NCI-H748 treated with DMSO at 0.1 percent for 48 hours (cell line): ENCODE data around the gene TBCD.

Experiments
- DNase-seq: peaks from one replicate; lab custom pipeline; 2025; lab: John Stamatoyannopoulos, UW

TBCD gene

DNA sequence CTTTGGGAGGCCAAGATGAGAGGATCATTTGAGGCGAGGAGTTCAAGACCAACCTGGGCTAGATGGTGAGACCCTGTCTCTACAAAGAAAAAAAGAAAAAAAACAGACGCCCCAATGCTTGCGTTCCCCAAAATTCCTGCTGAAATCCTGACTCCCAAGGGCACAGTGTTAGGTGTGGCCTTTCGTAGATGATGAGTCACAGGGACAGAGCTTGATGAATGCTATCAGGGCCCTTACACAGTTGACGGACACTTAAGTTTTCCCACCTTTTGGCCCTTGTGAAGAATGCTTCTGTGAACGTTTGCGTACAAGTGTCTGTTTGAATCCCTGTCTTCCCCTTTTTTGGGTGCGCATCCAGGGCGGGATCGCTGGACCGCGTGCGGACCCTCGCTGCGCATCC, 104.5 kb downstream of the TBCD start:
- DNase-seq, result no peak

DNA sequence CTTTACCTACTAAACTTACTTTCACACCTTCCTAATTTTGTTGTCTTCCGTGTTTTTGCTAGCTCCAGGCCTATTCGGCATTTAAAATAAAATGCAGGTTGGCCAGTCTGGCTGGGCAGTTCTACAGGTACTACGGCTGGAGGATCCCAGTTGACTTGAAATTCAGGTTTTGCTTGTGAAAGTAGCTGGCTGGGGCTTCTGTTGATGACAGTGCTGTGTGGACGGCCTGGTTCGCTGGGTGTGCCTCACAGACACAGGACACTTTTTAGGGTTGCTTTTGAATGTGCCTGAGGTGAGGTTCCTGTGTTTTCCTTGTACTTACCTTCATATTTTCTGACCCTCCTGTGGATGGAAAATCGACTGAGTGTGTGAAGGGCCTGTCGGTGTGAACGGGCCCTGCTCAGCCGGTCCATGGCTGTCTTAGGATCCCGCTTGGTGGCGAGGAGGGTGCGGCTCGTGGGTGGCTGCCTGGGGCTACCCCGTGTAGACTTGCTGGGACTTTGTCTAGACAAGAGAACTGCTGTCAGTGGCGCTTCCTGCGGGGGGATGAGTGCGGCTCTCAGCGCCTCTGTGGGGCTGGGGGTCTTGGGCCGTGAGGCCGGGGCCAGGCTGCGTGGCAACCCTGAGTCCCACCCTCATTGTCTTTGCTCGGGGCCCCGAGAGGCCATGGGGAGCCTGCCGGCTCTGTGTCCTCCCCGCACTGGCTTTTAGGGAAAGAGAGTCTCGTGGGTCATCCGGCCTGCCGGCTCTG, 106.7 kb downstream of the TBCD start:
- DNase-seq, result no peak

DNA sequence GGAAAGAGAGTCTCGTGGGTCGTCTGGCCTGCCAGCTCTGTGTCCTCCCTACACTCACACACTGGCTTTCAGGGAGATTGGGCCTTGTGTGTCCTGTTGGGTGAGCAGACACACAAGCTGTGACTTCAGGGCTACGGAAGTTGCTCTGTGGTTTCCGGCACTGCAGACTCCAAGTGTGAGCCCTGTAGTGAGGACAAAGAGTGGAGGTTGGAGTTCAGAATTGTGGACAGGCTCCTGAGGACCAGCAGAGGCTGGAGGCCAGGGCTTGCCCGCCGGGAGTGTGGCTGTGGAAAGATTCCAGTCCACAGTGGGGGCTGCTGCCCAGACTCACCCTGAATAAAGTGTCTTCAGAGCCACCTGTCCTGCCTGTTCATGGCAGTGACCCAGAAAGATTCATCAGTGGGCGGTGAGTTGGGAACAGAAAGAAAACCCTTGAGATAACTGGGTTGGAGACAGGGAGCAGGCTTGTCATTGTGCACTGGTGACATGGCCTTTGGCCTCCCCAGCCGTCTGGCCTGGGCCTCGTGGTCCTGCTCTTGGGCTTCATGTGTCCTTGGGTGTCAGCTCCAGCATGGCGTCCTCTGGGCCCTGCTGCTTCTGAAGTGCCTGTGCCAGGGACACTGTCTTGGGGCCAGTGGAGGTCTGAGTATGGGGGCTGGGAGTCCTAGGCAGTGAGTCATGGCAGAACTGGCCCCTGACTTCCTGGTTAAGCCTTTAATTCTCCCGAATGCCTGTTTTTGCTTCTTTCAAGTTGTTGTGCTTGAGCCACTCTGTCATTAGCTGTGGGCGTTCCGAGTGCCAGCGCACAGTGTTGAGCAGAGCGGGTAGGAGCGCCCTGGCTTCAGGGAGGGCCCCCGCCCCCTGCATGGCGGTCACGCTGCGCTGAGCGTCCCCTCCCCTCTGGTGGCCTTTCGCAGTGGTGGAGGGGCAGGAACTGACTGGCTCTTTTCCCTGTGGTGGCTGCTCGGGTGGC, 107.9 kb downstream of the TBCD start:
- no peak for DNase-seq

DNA sequence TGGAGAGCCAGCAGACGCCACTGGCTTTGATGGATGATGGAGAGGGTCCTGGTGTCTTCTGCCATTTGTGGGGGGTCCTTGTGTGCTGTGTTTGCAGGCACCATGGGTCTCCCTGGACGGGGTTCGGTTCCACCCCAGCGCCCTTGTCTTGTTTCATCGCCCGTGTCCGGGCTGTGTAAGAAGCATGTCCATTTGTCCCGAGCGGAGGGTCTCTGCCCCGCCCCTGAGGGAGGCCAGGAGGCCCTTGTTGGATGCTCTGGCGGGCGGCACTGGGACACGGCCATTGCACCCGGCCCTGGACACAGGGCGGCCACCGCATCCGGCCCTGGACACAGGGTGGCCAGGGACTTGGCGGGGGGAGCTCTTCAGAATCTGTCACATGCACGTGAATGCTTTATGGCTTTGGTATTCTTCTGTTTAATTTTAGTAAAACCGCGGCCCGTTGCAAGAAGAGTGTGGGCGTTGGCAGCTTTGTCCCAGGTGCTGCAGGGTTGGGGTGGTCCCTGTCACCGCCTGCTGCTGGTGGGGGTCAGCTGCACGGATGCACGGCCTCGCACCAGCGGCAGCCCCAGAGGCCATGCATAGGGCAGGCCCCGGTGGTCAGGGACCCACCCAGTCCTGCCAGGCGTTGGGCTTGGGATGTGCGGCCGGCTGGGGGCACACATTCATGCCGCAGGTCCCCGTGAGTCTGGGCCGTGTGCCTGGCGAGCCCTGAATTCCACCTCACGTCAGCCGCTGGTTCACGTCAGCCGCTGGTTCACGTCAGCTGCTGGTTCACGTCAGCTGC, 108.9 kb downstream of the TBCD start:
- DNase-seq, result no peak

DNA sequence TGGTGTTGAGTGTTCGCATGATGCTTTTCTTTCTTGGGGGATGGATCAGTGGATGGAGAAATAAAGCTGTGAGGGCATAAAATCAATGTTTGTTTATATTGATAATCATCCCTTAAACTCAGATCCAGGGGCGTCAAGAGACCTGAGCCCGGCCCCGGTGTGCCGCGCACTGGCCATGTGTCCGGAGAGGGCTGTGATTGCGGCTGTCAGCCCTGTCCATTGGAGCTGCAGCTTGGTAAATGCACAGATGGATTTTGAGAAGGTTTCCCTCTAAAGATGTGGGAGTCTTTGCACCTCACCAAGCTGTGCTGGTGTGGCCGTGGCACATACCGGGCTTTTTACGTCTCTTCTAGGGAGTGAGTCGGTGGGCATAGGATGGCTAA, 109.5 kb downstream of the TBCD start:
- no peak for DNase-seq

DNA sequence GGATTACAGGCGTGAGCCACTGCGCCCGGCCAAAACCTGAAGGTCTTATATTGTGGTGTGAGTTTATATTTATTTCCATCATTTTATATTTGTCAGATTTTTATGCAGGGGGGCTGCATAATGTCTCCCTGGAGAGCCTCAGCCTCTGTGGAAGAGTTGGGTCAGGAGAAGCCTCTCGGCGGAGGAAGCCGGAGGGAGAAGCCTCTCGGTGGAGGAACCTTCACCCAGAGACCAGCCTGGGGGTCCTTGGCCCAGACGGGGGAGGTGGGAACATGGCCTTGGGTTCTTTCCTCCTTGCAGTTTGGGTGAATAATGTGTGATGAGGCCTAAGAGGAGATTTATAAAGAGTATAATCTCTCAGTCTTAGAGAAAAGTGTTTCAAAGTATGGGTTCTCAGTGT, 110.3 kb downstream of the TBCD start:
- no peak for DNase-seq

DNA sequence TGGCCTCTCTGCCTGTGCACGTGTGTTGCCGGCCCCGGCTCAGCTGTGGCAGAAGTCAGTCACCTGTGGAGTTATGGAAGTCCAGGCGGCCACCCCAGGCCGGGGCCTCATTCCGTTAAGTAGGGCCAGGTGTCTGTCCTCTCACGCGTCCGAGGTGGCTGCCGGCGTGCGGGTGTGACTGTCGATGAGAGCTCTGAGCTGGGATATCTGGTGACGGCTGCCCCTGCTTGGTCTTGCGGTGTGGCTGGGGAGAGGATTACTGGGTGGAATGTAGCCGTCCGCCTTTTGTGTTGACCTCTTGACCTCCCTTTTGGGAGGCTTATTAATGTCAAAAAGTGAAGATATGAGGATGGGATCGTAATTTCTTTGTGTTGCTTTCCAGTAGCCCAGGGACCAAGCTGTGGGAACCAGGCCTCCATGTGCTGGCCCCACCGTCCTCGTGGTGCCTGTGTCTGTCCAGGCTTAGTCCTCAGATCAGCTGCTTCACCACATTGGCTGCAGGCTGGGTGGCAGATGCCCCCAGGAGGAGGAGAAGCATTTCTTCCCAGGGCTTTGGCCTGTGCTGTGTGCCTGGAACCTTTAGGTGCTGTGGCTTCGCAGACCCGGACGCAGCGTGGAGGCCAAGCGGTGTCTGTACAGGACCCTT, 111.0 kb downstream of the TBCD start:
- DNase-seq, result no peak

DNA sequence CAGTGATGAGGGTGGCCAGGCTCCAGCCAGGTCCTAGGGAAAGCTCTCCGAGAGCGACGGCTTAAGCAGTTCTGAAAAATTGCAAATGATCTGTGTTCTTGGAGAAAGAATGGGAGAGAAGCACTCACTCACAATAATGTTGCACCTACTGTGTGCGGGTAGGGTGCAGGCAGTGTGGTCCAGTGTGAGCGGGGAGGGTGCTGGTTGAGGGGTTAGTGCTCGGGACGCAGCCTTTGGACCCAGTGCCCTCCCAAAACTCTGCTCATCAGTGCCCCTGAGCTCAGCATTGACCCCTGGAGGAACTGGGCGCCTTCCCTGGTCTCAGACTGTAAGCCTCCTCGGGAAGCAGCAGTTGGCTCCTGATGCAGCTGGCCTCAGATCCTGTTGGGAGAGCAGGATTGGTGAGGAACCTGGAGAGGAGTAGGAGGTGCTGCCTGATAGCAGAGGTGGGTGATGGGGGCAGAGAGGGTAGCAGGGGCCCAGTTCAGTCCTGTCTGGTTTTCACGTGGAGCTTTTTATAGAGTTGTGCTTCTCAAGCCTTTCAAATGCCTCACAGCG, 111.6 kb downstream of the TBCD start:
- no peak for DNase-seq

DNA sequence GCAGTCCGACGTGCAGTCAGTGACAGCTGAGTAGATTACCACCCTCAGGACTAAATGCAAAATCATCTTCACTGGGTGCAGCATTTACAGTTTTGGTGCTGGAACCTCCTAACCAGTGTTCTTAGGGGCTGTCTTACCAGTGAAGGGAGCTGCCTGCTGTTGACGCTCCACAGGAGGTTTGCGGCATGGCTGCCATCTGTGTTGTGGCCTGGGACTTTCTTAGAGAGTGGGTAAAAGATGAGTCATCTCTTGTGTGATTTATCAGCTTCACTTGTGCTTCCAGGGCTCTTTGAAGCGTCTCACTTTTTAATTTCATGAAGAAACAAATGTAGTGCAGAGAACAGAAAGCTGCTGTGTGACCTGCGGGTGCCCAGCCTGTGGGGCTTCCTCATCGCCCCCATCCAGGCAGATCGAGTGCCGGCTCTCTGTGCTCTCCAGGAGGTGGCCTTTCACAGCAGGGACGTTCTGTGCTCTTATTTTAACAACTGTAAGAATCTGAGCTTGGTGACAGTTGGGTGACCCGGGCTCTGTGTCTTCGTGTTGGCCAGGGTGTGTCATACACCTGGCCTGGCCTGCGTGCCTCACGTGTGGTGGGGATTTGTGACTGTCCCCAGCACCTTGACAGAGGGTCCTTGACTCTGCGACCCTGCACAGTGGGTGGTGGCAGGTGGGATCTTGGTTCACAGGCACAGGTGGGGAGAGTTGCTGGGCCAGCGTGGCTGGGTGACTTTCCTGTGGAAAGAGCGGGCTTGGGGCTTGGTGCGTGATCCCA, 112.3 kb downstream of the TBCD start:
- no peak for DNase-seq

DNA sequence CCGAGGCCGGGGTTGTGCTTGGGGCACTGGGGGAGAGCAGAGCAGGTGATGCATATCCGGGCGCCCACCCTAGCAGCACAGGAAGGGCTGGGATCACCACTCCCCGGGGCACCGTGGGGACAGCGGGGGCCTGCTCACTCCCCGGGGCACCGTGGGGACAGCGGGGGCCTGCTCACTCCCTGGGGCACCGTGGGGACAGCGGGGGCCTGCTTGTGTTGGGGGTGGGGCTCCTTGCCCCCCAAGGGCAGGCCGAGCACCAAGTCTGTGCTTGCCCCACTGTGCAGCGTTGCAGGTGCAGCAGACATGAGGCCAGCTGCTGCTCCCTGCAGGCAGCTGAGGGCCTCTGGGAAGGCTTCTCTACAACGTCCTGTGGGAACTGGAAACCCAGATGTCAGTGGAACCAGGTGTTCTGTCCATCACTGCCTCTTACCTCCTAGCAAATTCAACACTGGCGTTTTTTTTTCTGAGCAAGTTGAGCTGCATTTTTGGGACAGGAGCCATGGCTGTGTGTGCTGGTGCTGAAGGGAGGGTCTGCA, 112.9 kb downstream of the TBCD start:
- DNase-seq, result no peak

DNA sequence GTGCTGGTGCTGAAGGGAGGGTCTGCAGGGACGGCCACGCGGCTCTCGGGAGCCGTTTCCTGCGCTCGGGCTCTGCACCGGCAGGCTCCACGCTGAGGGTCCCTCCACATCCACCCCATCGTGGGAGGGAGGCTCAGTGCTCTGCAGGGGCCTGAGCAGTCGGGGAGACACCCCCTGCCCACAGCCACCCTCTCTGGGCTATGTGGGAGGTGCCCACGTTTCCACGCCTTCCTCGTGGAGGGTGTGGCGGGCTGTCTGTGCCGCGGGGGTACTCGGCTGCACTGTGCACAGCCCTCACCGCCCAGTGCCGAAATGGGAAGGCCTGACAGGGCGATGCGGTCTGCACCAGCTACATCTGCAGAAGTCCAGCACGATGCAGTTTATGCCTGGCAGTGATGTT, 113.4 kb downstream of the TBCD start:
- DNase-seq, result no peak

DNA sequence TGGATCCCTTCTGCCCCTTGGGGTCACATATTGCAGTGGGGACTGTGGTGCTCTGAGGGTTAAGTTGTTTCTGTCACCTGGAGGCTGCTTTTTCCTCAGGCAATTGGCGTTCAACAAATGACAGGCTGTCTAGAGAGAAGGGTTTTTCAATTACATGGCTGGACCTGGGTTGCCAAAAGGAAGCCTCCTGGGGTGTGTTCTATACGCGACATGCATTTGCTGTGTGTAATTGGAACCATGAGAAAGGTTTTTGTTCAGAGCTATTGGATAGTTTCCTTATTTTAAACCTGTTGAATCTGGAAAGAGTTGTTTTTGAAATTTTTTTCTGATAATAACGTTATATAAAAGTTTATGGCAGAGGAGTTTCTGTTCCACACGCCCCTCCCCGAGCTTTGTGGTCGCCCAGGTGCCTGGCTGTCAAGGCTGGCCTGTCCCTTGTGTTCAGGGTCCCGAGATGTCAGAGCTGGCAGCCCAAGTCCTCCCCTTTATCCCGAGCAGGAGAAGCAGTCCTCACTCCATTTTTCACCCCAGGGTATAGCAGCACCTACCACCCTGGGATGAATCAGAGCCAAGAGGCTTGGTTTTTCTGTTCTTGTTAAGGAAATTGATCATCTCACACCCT, 114.0 kb downstream of the TBCD start:
- DNase-seq, result no peak

DNA sequence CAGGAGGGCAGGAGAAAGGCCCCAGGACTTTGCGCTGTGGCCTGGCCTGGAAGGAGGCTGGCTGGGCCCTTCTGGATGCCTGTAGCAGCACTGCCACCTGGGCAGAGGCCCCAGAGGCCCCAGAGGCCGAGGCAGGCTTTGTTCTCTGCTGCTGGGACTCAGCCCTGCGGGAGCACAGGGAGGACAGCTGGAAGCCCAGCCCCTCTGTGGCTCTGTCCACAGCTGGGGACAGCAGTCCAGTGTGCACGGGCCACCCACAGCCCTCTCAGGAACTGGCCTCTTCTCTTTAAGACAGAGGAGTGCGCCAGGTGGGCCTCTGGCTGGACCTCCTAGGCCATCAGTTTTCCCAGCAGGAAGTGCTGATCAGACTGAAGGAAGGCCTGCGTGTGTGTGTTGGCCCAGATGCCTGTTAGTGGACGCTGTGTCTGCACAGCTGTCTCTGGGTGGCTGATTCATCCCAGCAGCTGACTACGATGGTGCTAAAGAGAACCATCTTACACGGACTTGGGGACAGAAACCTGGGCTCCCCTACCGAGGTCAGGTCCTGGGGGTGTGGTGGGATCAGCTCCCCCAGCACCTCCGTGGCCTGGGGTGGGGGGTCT, 114.8 kb downstream of the TBCD start:
- DNase-seq, result no peak

DNA sequence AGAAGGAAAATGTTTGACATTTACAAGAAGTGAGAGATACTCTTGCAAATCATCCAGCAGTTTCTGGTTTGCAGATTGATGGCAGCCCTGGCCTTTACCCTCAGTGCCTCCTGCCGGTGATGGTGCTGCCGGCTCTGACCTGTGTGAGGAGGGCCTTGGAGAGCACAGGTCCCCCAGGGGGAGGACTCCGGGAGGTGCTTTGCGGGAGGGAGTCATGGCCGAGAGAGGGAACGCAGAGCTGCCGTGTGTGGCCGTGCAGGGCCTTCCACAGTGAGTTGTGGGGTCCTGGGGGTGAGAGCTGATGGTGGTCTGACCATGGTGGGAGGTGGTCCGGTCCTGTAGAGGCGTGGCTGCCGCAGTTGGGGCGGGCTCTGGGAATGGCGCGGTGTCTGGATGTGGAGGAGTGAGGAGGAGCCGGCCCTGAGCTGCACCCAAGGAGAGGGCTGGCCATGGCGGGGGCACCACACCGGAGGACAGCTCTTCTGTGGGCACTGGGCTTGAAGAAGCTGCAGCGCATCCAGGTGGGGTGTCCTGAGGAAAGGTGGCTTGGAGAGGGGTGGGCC, 116.0 kb downstream of the TBCD start:
- no peak for DNase-seq

DNA sequence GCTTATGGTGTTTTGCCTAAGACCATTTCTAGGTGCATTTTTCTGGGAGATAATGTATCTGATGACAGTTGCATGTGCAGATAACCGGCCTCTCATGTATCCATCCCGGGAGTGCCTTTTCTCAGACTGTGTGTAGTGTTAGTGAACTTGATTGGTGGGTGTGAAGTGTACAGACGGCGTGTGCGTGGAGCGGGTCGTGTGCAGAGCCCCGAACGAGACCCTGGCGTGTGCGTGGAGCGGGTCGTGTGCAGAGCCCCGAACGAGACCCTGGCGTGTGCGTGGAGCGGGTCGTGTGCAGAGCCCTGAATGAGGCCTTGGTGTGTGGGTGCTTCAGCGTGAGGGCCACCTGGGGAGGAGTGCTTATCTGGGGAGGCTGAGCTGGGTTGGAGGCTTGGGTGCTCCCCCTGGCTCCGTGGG, 116.9 kb downstream of the TBCD start:
- no peak for DNase-seq

DNA sequence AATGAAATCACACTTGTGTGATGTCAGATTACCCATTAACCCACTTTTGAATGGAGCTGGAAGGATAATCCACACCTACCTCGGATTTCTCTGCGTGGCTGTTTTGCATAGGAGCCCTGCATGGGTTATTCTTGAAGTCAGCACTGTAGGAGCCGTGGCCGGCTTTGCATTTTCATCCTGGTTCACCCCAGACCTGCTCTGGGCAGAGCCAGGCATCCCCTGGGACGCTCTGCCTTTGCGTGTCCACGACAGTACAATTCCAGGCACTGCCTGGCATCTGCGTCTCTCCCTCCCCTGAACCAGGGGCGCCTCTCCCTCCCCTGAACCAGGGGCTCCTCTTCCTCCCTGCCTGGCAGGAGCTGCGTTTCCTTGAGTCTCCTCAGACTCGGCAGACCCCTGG, 117.7 kb downstream of the TBCD start:
- no peak for DNase-seq

DNA sequence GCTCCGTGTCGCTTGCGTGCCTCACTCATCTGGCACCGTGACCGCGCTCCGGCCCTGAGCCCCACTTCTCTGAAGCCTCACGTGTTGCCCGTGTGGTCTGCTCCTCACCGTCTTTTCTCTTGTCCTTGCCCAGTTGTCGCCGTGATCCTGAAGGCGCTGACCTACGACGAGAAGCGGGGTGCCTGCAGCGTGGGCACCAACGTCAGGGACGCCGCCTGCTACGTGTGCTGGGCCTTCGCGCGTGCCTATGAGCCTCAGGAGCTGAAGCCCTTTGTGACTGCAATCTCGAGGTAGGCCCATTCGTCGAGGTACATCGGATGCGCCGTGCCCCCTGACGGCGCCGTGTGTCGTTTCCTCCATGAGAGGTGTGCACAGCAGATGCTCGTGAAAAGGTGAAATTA, 118.2 kb downstream of the TBCD start:
- DNase-seq, result no peak

DNA sequence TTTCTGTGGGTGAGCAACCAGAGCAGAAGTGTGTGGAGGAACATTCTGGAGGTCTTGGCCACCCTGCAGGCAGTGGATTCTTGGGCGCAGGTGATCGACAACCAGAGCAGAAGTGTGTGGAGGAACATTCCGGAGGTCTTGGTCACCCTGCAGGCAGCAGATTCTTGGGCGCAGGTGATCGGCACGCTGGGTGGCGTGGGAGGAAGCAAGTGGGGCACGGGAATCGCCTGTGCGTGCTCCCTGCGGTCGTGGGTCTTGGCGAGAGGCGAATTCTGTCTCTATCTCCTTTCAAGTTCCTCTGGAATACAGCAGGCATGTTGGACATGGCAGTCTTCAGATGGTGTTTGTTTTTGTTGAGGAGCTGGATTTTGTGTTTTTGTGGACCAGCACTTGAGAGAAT, 118.7 kb downstream of the TBCD start:
- DNase-seq, result no peak

DNA sequence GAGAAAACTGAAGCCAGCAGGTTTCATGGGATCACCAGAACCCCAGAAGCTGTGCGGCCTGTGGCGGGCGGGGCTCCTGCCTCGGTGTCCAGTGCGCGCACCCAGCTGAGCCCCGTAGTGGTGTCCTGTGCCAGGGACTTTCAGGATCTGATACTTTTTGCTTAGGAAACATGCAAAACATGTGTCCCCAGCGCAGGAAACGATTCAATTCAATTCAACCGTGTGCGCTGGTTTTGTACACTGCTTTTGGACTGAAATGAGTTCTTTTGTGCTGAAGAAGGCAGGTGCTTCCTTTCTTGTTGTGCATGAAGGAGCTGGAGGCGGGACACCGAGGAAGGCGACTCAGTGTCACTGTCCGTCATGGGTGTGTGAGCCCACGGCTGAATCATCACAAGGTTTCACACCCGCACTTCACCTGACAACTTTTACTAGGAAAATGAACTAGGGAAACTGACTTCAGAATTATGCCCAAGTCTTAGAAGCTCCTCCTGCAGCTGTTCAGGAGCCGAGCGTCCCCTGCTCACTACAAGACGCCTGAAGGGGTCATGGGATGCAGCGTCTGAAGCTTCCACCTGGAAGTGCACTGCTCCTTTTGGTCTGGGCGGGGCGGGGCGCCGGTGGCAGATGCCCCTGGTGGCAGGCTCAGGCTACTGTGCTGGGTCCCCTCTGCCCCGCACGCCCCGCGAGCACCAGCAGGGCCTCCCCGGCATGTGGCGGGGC, 119.4 kb downstream of the TBCD start:
- DNase-seq, result no peak
